Ovary (tissue), 10 donors: Measurements from ENCODE around the gene EXOC3. TPM values are rescaled to one million over a fixed set of nuclear protein-coding genes. Genes with fewer than 3 reads are reported as not detected.

Experiments
- DNase-seq, 5 donors: peaks; one replicate each; pipeline ENCODE4 v3.0.0-alpha.2; 2019 to 2020
- H3K27ac ChIP-seq, 2 donors: fragments of 200-600 bp; one replicate each; pipeline versions ENCODE4 v1.5.1 to v1.8.0; 2019 to 2022
- H3K27me3 ChIP-seq: fragments of 200-600 bp; one replicate; pipeline ENCODE4 v1.8.0; 2022
- H3K36me3 ChIP-seq: fragments of 200-600 bp; sonication (generic); one replicate; pipeline ENCODE4 v1.5.1; 2019
- H3K4me1 ChIP-seq: one replicate; pipeline ENCODE4 v1.8.1; 2013; ENCODE audit warnings: mild to moderate bottlenecking, moderate library complexity; ENCODE audit not compliant: insufficient read depth
- H3K4me3 ChIP-seq: fragments of 200-600 bp; sonication (generic); one replicate; pipeline ENCODE4 v1.5.1; 2017
- H3K9me3 ChIP-seq, 2 donors: fragments of 200-600 bp in 1 of 2; sonication (generic) in 1 of 2; one replicate each; pipeline versions ENCODE4 v1.5.1 to v1.8.1; 2013 to 2019; ENCODE audit warnings: mild to moderate bottlenecking in 1 of 2, moderate library complexity in 1 of 2
- CTCF ChIP-seq, 3 donors: fragments of 450-650 bp in 2 of 3; fragments of 200-600 bp in 1 of 3; IDR thresholded peaks; one replicate each; pipeline versions ENCODE4 v1.5.1 to v1.8.0; 2016 to 2022; ENCODE audit warnings: antibody characterized with exemption in 3 of 3, mild to moderate bottlenecking in 1 of 3
- EP300 ChIP-seq: sonication (generic); formaldehyde crosslinking; IDR thresholded peaks from one replicate; pipeline ENCODE4 v1.6.1; 2017; ENCODE audit warnings: antibody characterized with exemption
- POLR2A ChIP-seq: fragments of 450-650 bp; IDR thresholded peaks from one replicate; pipeline ENCODE4 v1.6.1; 2017; ENCODE audit warnings: antibody characterized with exemption, mild to moderate bottlenecking, moderate library complexity
- WGBS, 3 donors: extraction: QIAGEN DNeasy Blood & Tissue Kit in 1 of 3; methylation state at CpG; one replicate each; pipeline versions ENCODE4 v1.1.5 to v1.1.7; 2013 to 2017; 5-methylcytosine and 5-hydroxymethylcytosine counted together
- intact Hi-C, 4 donors: fragments of 100-400 bp; cut with DNase I; formaldehyde crosslinking; loops; one replicate each; pipeline versions ENCODE4 v1.11.0 to v1.15.1; 2022 to 2023
- long read RNA-seq, 3 donors: library from polyadenylated mRNA in 2 of 3; unstranded in 2 of 3; transcript quantifications; one replicate each; pipeline ENCODE4 v2.0.0 and lab custom pipeline, GENCODE V29; 2021 to 2026
- polyA plus RNA-seq, 2 donors: library from polyadenylated mRNA; stranded (reverse); fragments of 200-250 nt in 1 of 2; fragments of 350-450 nt in 1 of 2; fragmentation: Illumina TruSeq in 1 of 2; extraction: RNeasy Lipid Tissue Mini Kit (QIAGEN cat#74804) in 1 of 2; gene quantifications; one replicate each; pipeline ENCODE4 v1.2.3, GENCODE V29; 2013 to 2014
- total RNA-seq, 7 donors: library from RNA; depleted of rRNA in 2 of 7; stranded (reverse); fragments of >200 nt in 2 of 7; fragmentation: NEBNext Ultra II Directional in 3 of 7; extraction: Animal tissue kit (Norgen Biotek cat#: 25700) in 3 of 7; gene quantifications; one replicate each; pipeline versions ENCODE4 v1.1.0 to v1.2.4, GENCODE V29; 2016 to 2023
- donor health status: DM: no; HTN: no; CAD: no; lungs with moderate emphysema.
- donor health status: DM: no; HTN: no; CAD: no.
- donor health status: Bipolar disorder and iron deficiency.
- donor health status: DM: yes; HTN: yes; CAD: no.
- donor health status: DM: no; HTN: no; CAD: no.
- donor health status: DM: yes; HTN: yes; CAD: no.

Gene EXOC3
- total RNA-seq = 10 to 100 TPM; 25.5 to 67.4 (median 53.8) TPM
- 10 to 100 TPM; 33.1 to 41.4 TPM for polyA plus RNA-seq
- long read RNA-seq, donor 1, transcript EXOC3-201 (12 exons, 2,682 nt) = minor isoform, 5 of 64 reads
- long read RNA-seq, donor 1, transcript EXOC3-209 (13 exons, 2,825 nt) = major isoform, 14 of 64 reads
- long read RNA-seq, donor 1, partial matches to known transcripts = 26 of 64 reads
- long read RNA-seq, donor 1, other reads (novel, unspliced or antisense) = 18 of 64 reads
- long read RNA-seq, donor 2, partial matches to known transcripts = 6 of 9 reads
- long read RNA-seq, donor 2, other reads (novel, unspliced or antisense) = 0 of 9 reads
- long read RNA-seq, donor 3, transcript EXOC3-209 (13 exons, 2,825 nt) = major isoform, 26 of 49 reads
- long read RNA-seq, donor 3, partial matches to known transcripts = 7 of 49 reads
- long read RNA-seq, donor 3, other reads (novel, unspliced or antisense) = 14 of 49 reads

GRCh38 chr5:442335-443238 lies at the start of gene EXOC3:
EXOC3 (plus strand) TSS chr5:443176; CDS start chr5:446206, 3,030 bp downstream.
- Histone ChIP-seq H3K4me1 (peaks cover 14% of the 10 kb centered on the region), H3K36me3 (no peaks in the 10 kb centered on the region), H3K27ac (peak within 1 kb of the TSS in 1 of 2 donors; percentile 63), H3K4me3 (peak within 1 kb of the TSS; percentile 63), H3K9me3 (no peaks in the 10 kb centered on the region), H3K27me3 (no peaks in the 10 kb centered on the region)
- peak; percentile 65 to 84 (median 78) for DNase-seq
- TF ChIP-seq CTCF (IDR thresholded peaks at IDR 0.05) (no peak), POLR2A (peak; percentile 43)
- intact Hi-C loops = loop anchor here in 1 of 4 donors (10.0 kb wide), 1 partner anchor 128 kb away; no protein-coding TSS in a partner anchor
- WGBS, 3 donors = 4 to 7% (median 4%) methylated on average over 44 to 71 of the region's 73 CpGs

GRCh38 chr5:393846-394275 lies 49.1 kb upstream of the EXOC3 start:
- TF ChIP-seq POLR2A (no peak), CTCF (IDR thresholded peaks at IDR 0.05) (no peak), EP300 (no peak)
- no peak overlapping the region for H3K4me3 ChIP-seq
- no peaks in the 10 kb centered on the region for H3K27me3 ChIP-seq
- peaks cover 4% of the 10 kb centered on the region for H3K4me1 ChIP-seq
- H3K9me3 ChIP-seq = no peaks in the 10 kb centered on the region
- DNase-seq = peak in 1 of 5 donors; percentile 5
- no peak overlapping the region for H3K27ac ChIP-seq
- H3K36me3 ChIP-seq = no peaks in the 10 kb centered on the region
- intact Hi-C loops = no loop called here
- WGBS, 3 donors = 89 to 90% (median 89%) methylated on average over 10 of the region's 10 CpGs

- no peaks in the 10 kb centered on the region for H3K9me3 ChIP-seq
- H3K27me3 ChIP-seq = no peaks in the 10 kb centered on the region
- 77 to 78% (median 78%) methylated on average over 17 to 18 of the region's 18 CpGs for WGBS, 3 donors
- no peaks in the 10 kb centered on the region for H3K36me3 ChIP-seq
- peak in 2 of 5 donors; percentile 7 to 10 for DNase-seq
- H3K4me1 ChIP-seq = peaks cover 10% of the 10 kb centered on the region
- intact Hi-C loops = no loop called here
- no peak overlapping the region for H3K27ac ChIP-seq
- TF ChIP-seq EP300 (no peak), CTCF (IDR thresholded peaks at IDR 0.05) (no peak), POLR2A (no peak)
- no peak overlapping the region for H3K4me3 ChIP-seq
Observed at GRCh38 chr5:394671-395155, 48.3 kb upstream of the EXOC3 start.
